Trophoblast cell (in vitro differentiated cells and primary cell): Measurements from ENCODE around the gene USP11.

Experiments used
- DNase-seq, 2 donors: peaks; one replicate each; pipeline ENCODE4 v3.0.0-alpha.2; 2016
- H2AFZ ChIP-seq: 2 replicates; pipeline ENCODE4 v1.6.1; 2013; ENCODE audit warnings: low read length, moderate library complexity, mild to moderate bottlenecking; ENCODE audit not compliant: insufficient read depth, poor library complexity
- H2AK5ac ChIP-seq: 2 replicates; pipeline ENCODE4 v1.6.1; 2013; ENCODE audit warnings: mild to moderate bottlenecking, low read length
- H2BK120ac ChIP-seq: 2 replicates; pipeline ENCODE4 v1.6.1; 2013; ENCODE audit warnings: low read length, mild to moderate bottlenecking, moderate library complexity; ENCODE audit not compliant: insufficient read depth, poor library complexity
- H2BK12ac ChIP-seq: 2 replicates; pipeline ENCODE4 v1.6.1; 2013; ENCODE audit warnings: mild to moderate bottlenecking, low read length, moderate library complexity
- H2BK5ac ChIP-seq: 2 replicates; pipeline ENCODE4 v1.6.1; 2013; ENCODE audit warnings: low read length, low read depth, moderate library complexity, mild to moderate bottlenecking; ENCODE audit not compliant: poor library complexity
- H3K14ac ChIP-seq: 2 replicates; pipeline ENCODE4 v1.6.1; 2013; ENCODE audit warnings: mild to moderate bottlenecking, low read length
- H3K18ac ChIP-seq: 2 replicates; pipeline ENCODE4 v1.6.1; 2013; ENCODE audit warnings: mild to moderate bottlenecking, low read length
- H3K23ac ChIP-seq: 2 replicates; pipeline ENCODE4 v1.6.1; 2013; ENCODE audit warnings: low read length
- H3K27ac ChIP-seq: 2 replicates; pipeline ENCODE4 v1.5.1; 2013; ENCODE audit warnings: low read depth, mild to moderate bottlenecking, inconsistent platforms, low read length, moderate library complexity
- H3K27me3 ChIP-seq: 2 replicates; pipeline ENCODE4 v1.6.1; 2013; ENCODE audit warnings: inconsistent platforms, mild to moderate bottlenecking, low read length, moderate library complexity; ENCODE audit not compliant: insufficient read depth
- H3K36me3 ChIP-seq, 2 experiments: 1 replicate in 1 of 2; 2 replicates in 1 of 2; pipeline ENCODE4 v1.6.1; 2013; ENCODE audit warnings: low read length in 2 of 2, mild to moderate bottlenecking in 2 of 2, moderate library complexity in 1 of 2; ENCODE audit not compliant: insufficient read depth in 2 of 2, control insufficient read depth in 1 of 2
- H3K4ac ChIP-seq: 2 replicates; pipeline ENCODE4 v1.6.1; 2013; ENCODE audit warnings: low read depth, mild to moderate bottlenecking, low read length, moderate library complexity
- H3K4me1 ChIP-seq, 2 experiments: 1 replicate in 1 of 2; 2 replicates in 1 of 2; pipeline ENCODE4 v1.6.1; 2013; ENCODE audit warnings: low read length in 2 of 2, mild to moderate bottlenecking in 2 of 2, moderate library complexity in 1 of 2; ENCODE audit not compliant: insufficient read depth in 2 of 2, control insufficient read depth in 1 of 2
- H3K4me2 ChIP-seq: 2 replicates; pipeline ENCODE4 v1.6.1; 2013; ENCODE audit warnings: inconsistent platforms, mild to moderate bottlenecking, low read length, moderate library complexity
- H3K4me3 ChIP-seq: 2 replicates; pipeline ENCODE4 v1.5.1; 2013; ENCODE audit warnings: mild to moderate bottlenecking, low read depth, low read length, inconsistent platforms
- H3K79me1 ChIP-seq: one replicate; pipeline ENCODE4 v1.6.1; 2013; ENCODE audit warnings: low read length
- H3K79me2 ChIP-seq: 2 replicates; pipeline ENCODE4 v1.6.1; 2013; ENCODE audit warnings: low read length, mild to moderate bottlenecking; ENCODE audit not compliant: control insufficient read depth, insufficient read depth, poor library complexity
- H3K9ac ChIP-seq: 2 replicates; pipeline ENCODE4 v1.6.1; 2013; ENCODE audit warnings: mild to moderate bottlenecking, low read length
- H3K9me3 ChIP-seq: 2 replicates; pipeline ENCODE4 v1.6.1; 2013; ENCODE audit warnings: low read depth, mild to moderate bottlenecking, control low read depth, inconsistent platforms, low read length; ENCODE audit not compliant: insufficient read depth
- H4K12ac ChIP-seq: 2 replicates; pipeline ENCODE4 v1.6.1; 2013; ENCODE audit warnings: low read depth, mild to moderate bottlenecking, low read length, moderate library complexity
- H4K8ac ChIP-seq: 2 replicates; pipeline ENCODE4 v1.6.1; 2013; ENCODE audit warnings: low read depth, mild to moderate bottlenecking, low read length, moderate library complexity
- H4K91ac ChIP-seq: one replicate; pipeline ENCODE4 v1.6.1; 2013; ENCODE audit warnings: low read depth, mild to moderate bottlenecking, low read length, moderate library complexity
- WGBS: extraction: QIAGEN DNeasy Blood & Tissue Kit; methylation state at CpG from one replicate; pipeline ENCODE4 v1.1.7; 2013; ENCODE audit warnings: missing lambda C conversion rate; ENCODE audit not compliant: insufficient read length, insufficient coverage; ENCODE audit errors: extremely low coverage; 5-methylcytosine and 5-hydroxymethylcytosine counted together

Gene USP11

GRCh38 chrX:47200385-47201150, 32.2 kb upstream of the USP11 start:
- H3K79me1 ChIP-seq: no peaks in the 10 kb centered on the region
- H3K23ac ChIP-seq: no peak overlapping the region
- H3K36me3 ChIP-seq: peaks cover 64 to 80% of the 10 kb centered on the region in 2 experiments
- H2BK5ac ChIP-seq: no peak overlapping the region
- H2AK5ac ChIP-seq: no peak overlapping the region
- H4K91ac ChIP-seq: no peak overlapping the region
- no peak overlapping the region for H3K18ac ChIP-seq
- H3K79me2 ChIP-seq: peaks cover 5% of the 10 kb centered on the region
- peaks cover 5 to 18% of the 10 kb centered on the region in 2 experiments for H3K4me1 ChIP-seq
- no peak overlapping the region for H3K4me3 ChIP-seq
- no peak overlapping the region for H2AFZ ChIP-seq
- no peak overlapping the region for H3K14ac ChIP-seq
- no peak overlapping the region for H3K4me2 ChIP-seq
- H3K9me3 ChIP-seq: no peaks in the 10 kb centered on the region
- H3K9ac ChIP-seq: no peak overlapping the region
- H3K27ac ChIP-seq: no peak overlapping the region
- H2BK12ac ChIP-seq: no peak overlapping the region
- no CpG with 5 or more reads among the region's 9 CpGs for WGBS
- no peaks in the 10 kb centered on the region for H3K27me3 ChIP-seq
- DNase-seq: no peak
- H2BK120ac ChIP-seq: no peak overlapping the region
- H4K8ac ChIP-seq: no peak overlapping the region
- no peak overlapping the region for H3K4ac ChIP-seq
- H4K12ac ChIP-seq: no peak overlapping the region

GRCh38 chrX:47201345-47201944, 31.4 kb upstream of the USP11 start:
- Histone ChIP-seq H3K9ac (no peak overlapping the region), H2AFZ (no peak overlapping the region), H3K27me3 (no peaks in the 10 kb centered on the region), H4K91ac (no peak overlapping the region), H3K79me2 (no peaks in the 10 kb centered on the region), H2AK5ac (no peak overlapping the region), H2BK5ac (no peak overlapping the region), H4K8ac (no peak overlapping the region), H3K36me3 (peaks cover 72 to 88% of the 10 kb centered on the region in 2 experiments), H3K79me1 (no peaks in the 10 kb centered on the region), H2BK120ac (no peak overlapping the region), H3K4me1 (peaks cover 2 to 12% of the 10 kb centered on the region in 2 experiments), H3K4me2 (no peak overlapping the region), H4K12ac (no peak overlapping the region), H3K14ac (no peak overlapping the region), H3K23ac (no peak overlapping the region), H3K18ac (no peak overlapping the region), H3K27ac (no peak overlapping the region), H2BK12ac (no peak overlapping the region), H3K4ac (no peak overlapping the region), H3K4me3 (no peak overlapping the region), H3K9me3 (no peaks in the 10 kb centered on the region)
- no peak for DNase-seq
- WGBS: no CpG with 5 or more reads among the region's 9 CpGs

DNA sequence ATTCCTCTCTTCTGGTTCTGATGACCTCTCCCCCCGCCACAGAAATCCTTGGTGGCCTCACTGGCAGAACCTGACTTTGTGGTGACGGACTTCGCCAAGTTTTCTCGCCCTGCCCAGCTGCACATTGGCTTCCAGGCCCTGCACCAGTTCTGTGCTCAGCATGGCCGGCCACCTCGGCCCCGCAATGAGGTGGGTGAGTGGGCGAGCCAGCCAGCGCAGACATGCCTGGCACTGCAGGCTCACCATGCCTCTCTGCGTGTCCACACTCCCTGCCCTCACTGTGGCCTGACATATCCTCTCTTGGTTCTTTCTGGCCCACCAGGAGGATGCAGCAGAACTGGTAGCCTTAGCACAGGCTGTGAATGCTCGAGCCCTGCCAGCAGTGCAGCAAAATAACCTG, 30.5 kb upstream of the USP11 start:
- Histone ChIP-seq H4K91ac (no peak overlapping the region), H3K4me1 (peaks cover 2 to 7% of the 10 kb centered on the region in 2 experiments), H2AK5ac (no peak overlapping the region), H3K27ac (no peak overlapping the region), H3K14ac (no peak overlapping the region), H3K9me3 (no peaks in the 10 kb centered on the region), H2BK12ac (no peak overlapping the region), H3K4ac (no peak overlapping the region), H2BK120ac (no peak overlapping the region), H4K8ac (no peak overlapping the region), H4K12ac (no peak overlapping the region), H3K79me2 (no peaks in the 10 kb centered on the region), H3K27me3 (no peaks in the 10 kb centered on the region), H3K79me1 (no peaks in the 10 kb centered on the region), H3K36me3 (peaks cover 72 to 85% of the 10 kb centered on the region in 2 experiments), H3K4me3 (no peak overlapping the region), H3K9ac (no peak overlapping the region), H3K18ac (no peak overlapping the region), H3K4me2 (no peak overlapping the region), H3K23ac (no peak overlapping the region), H2AFZ (no peak overlapping the region), H2BK5ac (no peak overlapping the region)
- DNase-seq: no peak
- no CpG with 5 or more reads among the region's 11 CpGs for whole genome bisulfite sequencing

DNA sequence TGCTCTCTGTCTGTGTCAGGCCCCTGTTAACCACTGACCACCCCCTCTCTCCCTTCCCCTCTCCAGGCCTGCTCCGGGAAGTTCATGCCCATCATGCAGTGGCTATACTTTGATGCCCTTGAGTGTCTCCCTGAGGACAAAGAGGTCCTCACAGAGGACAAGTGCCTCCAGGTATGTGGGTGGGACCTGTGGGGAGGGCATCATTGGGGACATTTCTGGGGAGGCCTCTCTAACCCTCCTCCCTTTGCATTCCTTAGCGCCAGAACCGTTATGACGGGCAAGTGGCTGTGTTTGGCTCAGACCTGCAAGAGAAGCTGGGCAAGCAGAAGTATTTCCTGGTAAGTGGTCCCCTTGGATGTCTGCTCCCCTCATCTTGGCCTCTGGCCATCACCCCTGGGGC, 29.9 kb upstream of the USP11 start:
- no CpG with 5 or more reads among the region's 4 CpGs for WGBS
- H3K36me3 ChIP-seq: peaks cover 72 to 88% of the 10 kb centered on the region in 2 experiments
- no peak overlapping the region for H3K4me3 ChIP-seq
- no peak overlapping the region for H2AFZ ChIP-seq
- H3K9me3 ChIP-seq: no peaks in the 10 kb centered on the region
- H4K12ac ChIP-seq: no peak overlapping the region
- H4K8ac ChIP-seq: no peak overlapping the region
- H3K79me2 ChIP-seq: no peaks in the 10 kb centered on the region
- H3K4me2 ChIP-seq: no peak overlapping the region
- no peaks in the 10 kb centered on the region for H3K79me1 ChIP-seq
- no peak overlapping the region for H2AK5ac ChIP-seq
- no peak overlapping the region for H3K23ac ChIP-seq
- no peak overlapping the region for H2BK120ac ChIP-seq
- no peak overlapping the region for H3K4ac ChIP-seq
- peaks cover 2 to 3% of the 10 kb centered on the region in 2 experiments for H3K4me1 ChIP-seq
- H2BK5ac ChIP-seq: no peak overlapping the region
- H3K14ac ChIP-seq: no peak overlapping the region
- no peak for DNase-seq
- no peak overlapping the region for H3K18ac ChIP-seq
- H3K27ac ChIP-seq: no peak overlapping the region
- no peaks in the 10 kb centered on the region for H3K27me3 ChIP-seq
- H3K9ac ChIP-seq: no peak overlapping the region
- no peak overlapping the region for H2BK12ac ChIP-seq
- no peak overlapping the region for H4K91ac ChIP-seq
